GM21526 (cell line): Measurements from ENCODE around the gene PCDHGA2.
"Not testable (repeated sequence)": the region's sequence is repeated elsewhere in the genome, so short reads cannot be mapped to it uniquely, and the experiment has no call there.

Experiments
- ATAC-seq: cut with Tn5 transposase; IDR thresholded peaks from one replicate; pipeline ENCODE4 v1.9.1; 2021; ENCODE audit warnings: moderate library complexity; ENCODE audit not compliant: unreplicated experiment, low FRiP score

The PCDHGA2 gene

DNA sequence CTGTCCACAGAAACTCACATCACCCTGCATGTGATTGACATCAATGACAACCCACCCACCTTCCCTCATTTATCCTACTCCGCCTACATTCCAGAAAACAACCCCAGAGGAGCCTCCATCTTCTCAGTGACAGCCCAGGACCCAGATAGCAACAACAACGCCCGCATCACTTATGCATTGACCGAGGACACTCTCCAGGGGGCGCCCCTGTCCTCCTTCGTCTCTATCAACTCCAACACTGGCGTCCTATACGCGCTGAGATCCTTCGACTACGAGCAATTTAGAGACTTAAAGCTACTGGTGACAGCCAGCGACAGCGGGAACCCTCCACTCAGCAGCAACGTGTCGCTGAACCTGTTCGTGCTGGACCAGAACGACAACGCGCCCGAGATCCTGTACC is 6.8 kb downstream of the PCDHGA2 start:
- ATAC-seq = no peak

DNA sequence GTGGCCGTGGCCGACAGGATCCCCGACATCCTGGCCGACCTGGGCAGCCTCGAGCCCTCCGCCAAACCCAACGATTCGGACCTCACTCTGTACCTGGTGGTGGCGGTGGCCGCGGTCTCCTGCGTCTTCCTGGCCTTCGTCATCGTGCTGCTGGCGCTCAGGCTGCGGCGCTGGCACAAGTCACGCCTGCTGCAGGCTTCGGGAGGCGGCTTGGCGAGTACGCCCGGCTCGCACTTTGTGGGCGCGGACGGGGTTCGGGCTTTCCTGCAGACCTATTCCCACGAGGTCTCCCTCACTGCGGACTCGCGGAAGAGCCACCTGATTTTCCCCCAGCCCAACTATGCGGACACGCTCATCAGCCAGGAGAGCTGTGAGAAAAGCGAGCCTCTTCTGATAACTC is 7.5 kb downstream of the PCDHGA2 start:
- not testable (repeated sequence) for ATAC-seq

DNA sequence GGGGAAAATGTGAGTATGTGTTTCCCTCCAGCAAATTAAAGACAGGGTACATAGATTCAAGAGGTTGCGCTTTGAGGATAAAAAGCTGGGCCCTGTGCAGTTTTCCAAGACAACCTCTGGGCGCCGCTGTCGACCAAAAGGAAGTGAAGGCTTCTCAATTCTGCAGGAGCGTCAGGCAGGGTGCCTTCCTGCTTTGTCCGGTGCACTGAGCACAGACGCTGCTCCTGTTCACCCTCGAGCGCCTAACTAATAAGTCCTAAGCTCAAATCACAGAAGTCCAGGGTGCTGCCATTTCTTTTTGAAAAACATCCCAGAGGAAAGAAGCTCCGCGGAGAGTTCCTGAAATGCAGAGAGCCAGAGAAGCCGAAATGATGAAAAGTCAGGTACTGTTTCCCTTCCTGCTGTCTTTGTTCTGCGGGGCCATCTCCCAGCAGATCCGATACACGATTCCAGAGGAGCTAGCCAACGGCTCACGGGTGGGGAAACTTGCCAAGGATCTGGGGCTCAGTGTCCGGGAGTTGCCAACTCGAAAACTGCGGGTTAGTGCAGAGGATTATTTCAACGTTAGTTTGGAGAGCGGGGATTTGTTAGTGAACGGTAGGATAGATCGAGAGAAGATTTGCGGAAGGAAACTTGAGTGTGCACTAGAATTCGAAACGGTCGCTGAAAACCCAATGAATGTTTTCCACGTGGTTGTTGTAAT is 11.5 kb downstream of the PCDHGA2 start, which contains the start of gene PCDHGB1:
Gene PCDHGB1 (plus strand): TSS at position 183 of the 703 bp plus-strand sequence. CDS start 162 bp downstream, at position 345.
- ATAC-seq = no peak

- no peak for ATAC-seq
Observed at GRCh38 chr5:141351591-141351990, 13.0 kb downstream of the PCDHGA2 start.

- ATAC-seq = no peak
Observed at GRCh38 chr5:141354900-141355469, 16.4 kb downstream of the PCDHGA2 start, which contains the start of gene PCDHGA4. PCDHGA4 (plus strand) TSS chr5:141355021; CDS start chr5:141355108, 87 bp downstream.

DNA sequence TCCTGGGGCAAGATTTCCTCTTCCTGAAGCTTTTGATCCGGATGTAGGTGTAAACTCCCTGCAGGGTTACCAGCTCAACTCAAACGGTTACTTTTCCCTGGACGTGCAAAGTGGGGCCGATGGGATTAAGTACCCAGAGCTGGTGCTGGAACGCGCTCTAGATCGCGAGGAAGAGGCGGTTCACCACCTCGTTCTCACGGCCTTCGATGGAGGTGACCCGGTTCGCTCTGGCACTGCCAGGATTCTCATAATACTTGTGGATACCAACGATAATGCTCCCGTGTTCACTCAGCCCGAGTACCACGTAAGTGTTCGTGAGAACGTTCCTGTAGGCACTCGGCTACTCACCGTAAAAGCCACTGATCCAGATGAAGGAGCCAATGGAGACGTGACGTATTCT is 17.1 kb downstream of the PCDHGA2 start:
- ATAC-seq = no peak

GRCh38 chr5:141356133-141356532 is 17.6 kb downstream of the PCDHGA2 start:
- no peak for ATAC-seq

- no peak for ATAC-seq
Observed at GRCh38 chr5:141356950-141357349, 18.4 kb downstream of the PCDHGA2 start.

- no peak for ATAC-seq
Observed at GRCh38 chr5:141359790-141360426, 21.3 kb downstream of the PCDHGA2 start, which contains the start of gene PCDHGB2. PCDHGB2 (plus strand) TSS chr5:141359994; CDS start chr5:141360136, 142 bp downstream.

DNA sequence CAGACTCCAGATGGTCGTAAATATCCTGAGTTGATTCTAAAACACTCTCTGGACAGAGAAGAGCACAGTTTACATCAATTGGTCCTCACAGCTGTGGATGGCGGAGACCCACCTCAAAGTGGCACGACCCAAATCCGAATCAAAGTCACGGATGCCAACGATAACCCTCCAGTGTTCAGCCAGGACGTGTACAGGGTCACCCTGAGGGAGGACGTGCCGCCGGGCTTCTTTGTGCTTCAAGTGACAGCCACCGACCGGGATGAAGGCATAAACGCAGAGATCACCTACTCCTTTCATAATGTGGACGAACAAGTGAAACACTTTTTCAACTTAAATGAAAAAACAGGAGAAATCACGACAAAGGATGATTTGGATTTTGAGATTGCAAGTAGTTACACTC is 22.1 kb downstream of the PCDHGA2 start:
- ATAC-seq = no peak

DNA sequence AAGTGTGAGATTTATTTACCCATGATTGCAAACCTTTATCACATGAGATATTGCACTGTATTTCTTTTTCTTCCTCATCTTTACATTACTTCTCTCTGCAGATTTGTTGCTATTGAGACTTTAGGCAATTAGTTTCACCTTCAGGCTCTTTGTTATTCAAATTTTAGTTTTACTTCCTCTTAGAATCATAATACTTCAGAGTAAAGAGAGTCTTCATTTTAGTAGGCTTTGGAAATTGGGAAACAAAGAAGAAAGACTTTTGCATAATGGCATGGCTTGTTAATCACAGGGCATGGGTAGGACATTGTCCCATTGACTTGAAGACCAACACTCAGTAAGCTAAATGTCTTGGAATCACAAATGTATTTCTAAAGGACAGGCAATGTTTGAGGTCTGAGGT is 24.2 kb downstream of the PCDHGA2 start:
- ATAC-seq = no peak

DNA sequence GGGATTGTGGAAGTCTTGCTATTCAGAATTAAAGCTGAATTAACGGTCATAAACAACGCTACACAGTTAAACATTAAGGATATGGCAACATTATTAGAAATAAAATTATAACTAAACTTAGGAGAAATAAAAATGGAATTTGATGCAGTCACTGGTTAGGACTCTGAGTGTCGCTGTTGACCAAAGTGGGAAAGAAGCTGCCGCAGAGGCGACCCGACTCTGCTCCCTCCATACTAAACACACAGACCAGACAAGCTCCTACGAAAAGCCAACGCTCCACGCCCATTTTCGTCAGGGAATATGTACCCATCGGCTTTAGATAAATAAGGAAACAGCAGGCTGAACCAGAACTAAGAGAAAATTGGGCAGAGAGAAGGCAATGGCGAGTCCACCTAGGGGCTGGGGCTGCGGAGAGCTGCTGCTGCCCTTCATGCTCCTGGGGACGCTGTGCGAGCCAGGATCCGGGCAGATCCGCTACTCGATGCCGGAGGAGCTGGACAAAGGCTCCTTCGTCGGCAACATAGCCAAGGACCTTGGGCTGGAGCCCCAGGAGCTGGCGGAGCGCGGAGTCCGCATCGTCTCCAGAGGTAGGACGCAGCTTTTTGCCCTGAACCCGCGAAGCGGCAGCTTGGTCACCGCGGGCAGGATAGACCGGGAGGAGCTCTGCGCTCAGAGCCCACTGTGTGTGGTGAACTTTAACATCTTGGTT is 25.5 kb downstream of the PCDHGA2 start, which contains the start of gene PCDHGA5:
Gene PCDHGA5 (plus strand): TSS at position 211 of the 709 bp plus-strand sequence. CDS start 169 bp downstream, at position 380.
- no peak for ATAC-seq

GRCh38 chr5:141366016-141366896 is 27.7 kb downstream of the PCDHGA2 start:
- ATAC-seq = no peak

GRCh38 chr5:141369994-141370848 is 31.7 kb downstream of the PCDHGA2 start, which contains the start of gene PCDHGB3:
PCDHGB3 (plus strand) TSS chr5:141370242; CDS start chr5:141370395, 153 bp downstream.
- peak; percentile 93 for ATAC-seq

DNA sequence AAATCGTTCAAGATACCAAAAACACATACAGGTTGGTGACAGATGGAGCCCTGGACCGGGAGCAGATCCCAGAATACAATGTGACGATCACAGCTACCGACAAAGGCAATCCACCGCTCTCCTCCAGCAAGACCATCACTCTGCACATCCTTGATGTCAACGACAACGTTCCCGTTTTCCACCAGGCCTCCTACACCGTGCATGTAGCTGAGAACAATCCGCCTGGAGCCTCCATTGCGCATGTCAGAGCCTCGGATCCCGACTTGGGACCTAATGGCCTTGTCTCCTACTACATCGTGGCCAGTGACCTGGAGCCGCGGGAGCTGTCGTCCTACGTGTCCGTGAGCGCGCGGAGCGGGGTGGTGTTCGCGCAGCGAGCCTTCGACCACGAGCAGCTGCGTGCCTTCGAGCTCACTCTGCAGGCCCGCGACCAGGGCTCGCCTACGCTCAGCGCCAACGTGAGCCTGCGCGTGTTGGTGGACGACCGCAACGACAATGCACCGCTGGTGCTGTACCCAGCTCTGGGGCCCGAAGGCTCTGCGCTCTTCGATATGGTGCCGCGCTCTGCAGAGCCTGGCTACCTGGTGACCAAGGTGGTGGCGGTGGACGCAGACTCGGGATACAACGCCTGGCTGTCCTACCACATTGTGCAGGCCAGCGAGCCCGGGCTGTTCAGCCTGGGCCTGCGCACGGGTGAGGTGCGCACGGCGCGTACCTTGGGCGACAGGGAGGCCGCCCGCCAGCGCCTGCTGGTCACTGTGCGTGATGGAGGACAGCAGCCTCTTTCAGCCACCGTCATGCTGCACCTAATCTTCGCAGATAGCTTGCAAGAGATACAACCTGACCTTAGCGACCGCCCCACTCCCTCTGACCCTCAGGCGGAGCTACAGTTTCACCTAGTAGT is 33.3 kb downstream of the PCDHGA2 start:
- ATAC-seq = no peak

- no peak for ATAC-seq
Observed at GRCh38 chr5:141373673-141374317, 35.2 kb downstream of the PCDHGA2 start, which contains the start of gene PCDHGA6. PCDHGA6 (plus strand) TSS chr5:141373891; CDS start chr5:141374084, 193 bp downstream.

GRCh38 chr5:141374627-141375026 is 36.1 kb downstream of the PCDHGA2 start:
- ATAC-seq = no peak
